HAP-1 (cell line): ENCODE results near the gene AKR1B15.

ENCODE experiments used
- DNase-seq, 2 experiments: peaks; one replicate each; pipeline ENCODE4 v3.0.0-alpha.2; 2016 to 2020; ENCODE audit warnings: low spot score in 2 of 2
- H3K27me3 ChIP-seq: fragments of 250-450 bp; sonication (Bioruptor Pico); 2 replicates; pipeline ENCODE4 v1.5.1; 2020; ENCODE audit warnings: low read depth, mild to moderate bottlenecking, moderate library complexity
- H3K36me3 ChIP-seq: fragments of 250-450 bp; sonication (Bioruptor Pico); replicated peaks from 2 replicates; pipeline ENCODE4 v1.5.1; 2020; ENCODE audit warnings: mild to moderate bottlenecking
- H3K4me1 ChIP-seq: fragments of 250-450 bp; sonication (Bioruptor Pico); 2 replicates; pipeline ENCODE4 v1.5.1; 2020; ENCODE audit warnings: mild to moderate bottlenecking
- H3K4me3 ChIP-seq: fragments of 250-450 bp; sonication (Bioruptor Pico); 2 replicates; pipeline ENCODE4 v1.5.1; 2020; ENCODE audit warnings: mild to moderate bottlenecking, moderate library complexity
- H3K9me3 ChIP-seq: fragments of 250-450 bp; sonication (Bioruptor Pico); 2 replicates; pipeline ENCODE4 v1.5.1; 2020; ENCODE audit warnings: mild to moderate bottlenecking, moderate library complexity
- in situ Hi-C: fragments of 300-500 bp; cut with MboI; formaldehyde crosslinking; loops from 3 replicates; pipeline ENCODE4 v1.14.3; 2020; ENCODE audit warnings: low sequenced_read_pairs, inconsistent platforms, mixed read lengths

Gene AKR1B15

GRCh38 chr7:134548877-134549276 is at the start of gene AKR1B15:
AKR1B15 (plus strand) TSS chr7:134549110; CDS start chr7:134564620, 15,510 bp downstream.
- H3K4me3 ChIP-seq = no peak within 1 kb of the TSS
- H3K27me3 ChIP-seq = 0 out of 2 replicates have a peak, but pooled peaks cover 5% of the 10 kb centered on the region
- no peaks in the 10 kb centered on the region for H3K36me3 ChIP-seq
- no peaks in the 10 kb centered on the region; the same call in 1 of the 2 replicates for H3K4me1 ChIP-seq
- DNase-seq = no peak
- in situ Hi-C loops = no loop called here
- no peaks in the 10 kb centered on the region for H3K9me3 ChIP-seq

GRCh38 chr7:134500406-134500805 is 48.5 kb upstream of the AKR1B15 start:
- no peak for DNase-seq
- no peaks in the 10 kb centered on the region for H3K9me3 ChIP-seq
- H3K4me3 ChIP-seq = no peak overlapping the region
- in situ Hi-C loops = no loop called here
- no peaks in the 10 kb centered on the region for H3K4me1 ChIP-seq
- H3K36me3 ChIP-seq = no peaks in the 10 kb centered on the region
- H3K27me3 ChIP-seq = peaks cover 13% of the 10 kb centered on the region

- Histone ChIP-seq H3K27me3 (peaks cover 13% of the 10 kb centered on the region), H3K36me3 (no peaks in the 10 kb centered on the region), H3K4me1 (no peaks in the 10 kb centered on the region), H3K4me3 (no peak overlapping the region), H3K9me3 (no peaks in the 10 kb centered on the region)
- in situ Hi-C loops = no loop called here
- no peak for DNase-seq
Observed at GRCh38 chr7:134500982-134501381, 47.9 kb upstream of the AKR1B15 start.

- H3K27me3 ChIP-seq = peaks cover 13% of the 10 kb centered on the region
- no peaks in the 10 kb centered on the region for H3K36me3 ChIP-seq
- in situ Hi-C loops = no loop called here
- H3K9me3 ChIP-seq = no peaks in the 10 kb centered on the region
- DNase-seq = no peak
- no peaks in the 10 kb centered on the region for H3K4me1 ChIP-seq
- no peak overlapping the region for H3K4me3 ChIP-seq
Observed at GRCh38 chr7:134502463-134503371, 46.2 kb upstream of the AKR1B15 start.

GRCh38 chr7:134504660-134505164 is 44.2 kb upstream of the AKR1B15 start:
- in situ Hi-C loops = no loop called here
- Histone ChIP-seq H3K27me3 (peaks cover 13% of the 10 kb centered on the region), H3K4me3 (no peak overlapping the region), H3K4me1 (no peaks in the 10 kb centered on the region), H3K9me3 (no peaks in the 10 kb centered on the region), H3K36me3 (no peaks in the 10 kb centered on the region)
- DNase-seq = no peak

- in situ Hi-C loops = no loop called here
Observed at GRCh38 chr7:134505856-134506255, 43.1 kb upstream of the AKR1B15 start.

GRCh38 chr7:134509010-134509409 is 39.9 kb upstream of the AKR1B15 start:
- in situ Hi-C loops = no loop called here
- no peak for DNase-seq
- no peaks in the 10 kb centered on the region; the same call in 1 of the 2 replicates for H3K27me3 ChIP-seq
- H3K4me1 ChIP-seq = no peaks in the 10 kb centered on the region
- no peak overlapping the region for H3K4me3 ChIP-seq
- H3K36me3 ChIP-seq = no peaks in the 10 kb centered on the region
- H3K9me3 ChIP-seq = no peaks in the 10 kb centered on the region

More at GRCh38 chr7:134505856-134506255, 43.1 kb upstream of the AKR1B15 start:
- no peaks in the 10 kb centered on the region for H3K36me3 ChIP-seq
- H3K9me3 ChIP-seq = no peaks in the 10 kb centered on the region
- no peak for DNase-seq
- H3K27me3 ChIP-seq = peaks cover 10% of the 10 kb centered on the region
- H3K4me3 ChIP-seq = no peak overlapping the region
- no peaks in the 10 kb centered on the region for H3K4me1 ChIP-seq

- H3K9me3 ChIP-seq = no peaks in the 10 kb centered on the region
- no peak overlapping the region for H3K4me3 ChIP-seq
- in situ Hi-C loops = loop anchor here (10.0 kb wide), 2 partner anchors 76 to 104 kb away; no protein-coding TSS in a partner anchor
- DNase-seq = no peak
- H3K4me1 ChIP-seq = no peaks in the 10 kb centered on the region
- no peaks in the 10 kb centered on the region for H3K36me3 ChIP-seq
- H3K27me3 ChIP-seq = no peaks in the 10 kb centered on the region; the same call in 1 of the 2 replicates
Observed at GRCh38 chr7:134510646-134511045, 38.3 kb upstream of the AKR1B15 start.

- H3K36me3 ChIP-seq = no peaks in the 10 kb centered on the region
- H3K4me1 ChIP-seq = no peaks in the 10 kb centered on the region
- DNase-seq = no peak
- H3K27me3 ChIP-seq = no peaks in the 10 kb centered on the region; the same call in 1 of the 2 replicates
- H3K4me3 ChIP-seq = no peak overlapping the region
- in situ Hi-C loops = loop anchor here (10.0 kb wide), 2 partner anchors 77 to 103 kb away; no protein-coding TSS in a partner anchor
- H3K9me3 ChIP-seq = no peaks in the 10 kb centered on the region
Observed at GRCh38 chr7:134512271-134512670, 36.6 kb upstream of the AKR1B15 start.

- in situ Hi-C loops = loop anchor here (10.0 kb wide), 2 partner anchors 78 to 102 kb away; no protein-coding TSS in a partner anchor
- Histone ChIP-seq H3K36me3 (no peaks in the 10 kb centered on the region), H3K4me3 (no peak overlapping the region), H3K9me3 (no peaks in the 10 kb centered on the region), H3K4me1 (no peaks in the 10 kb centered on the region), H3K27me3 (no peaks in the 10 kb centered on the region; the same call in 1 of the 2 replicates)
- peak; percentile 20 to 61 for DNase-seq
Observed at GRCh38 chr7:134513169-134513752, 35.6 kb upstream of the AKR1B15 start.

- Histone ChIP-seq H3K27me3 (no peaks in the 10 kb centered on the region; the same call in 1 of the 2 replicates), H3K9me3 (no peaks in the 10 kb centered on the region), H3K4me3 (no peak overlapping the region), H3K4me1 (no peaks in the 10 kb centered on the region), H3K36me3 (no peaks in the 10 kb centered on the region)
- DNase-seq = no peak
- in situ Hi-C loops = loop anchor here (10.0 kb wide), 2 partner anchors 79 to 101 kb away; no protein-coding TSS in a partner anchor
Observed at GRCh38 chr7:134514106-134514505, 34.8 kb upstream of the AKR1B15 start.

GRCh38 chr7:134514663-134515062 is 34.2 kb upstream of the AKR1B15 start:
- Histone ChIP-seq H3K36me3 (no peaks in the 10 kb centered on the region), H3K4me3 (no peak overlapping the region), H3K27me3 (no peaks in the 10 kb centered on the region; the same call in 1 of the 2 replicates), H3K9me3 (no peaks in the 10 kb centered on the region), H3K4me1 (no peaks in the 10 kb centered on the region)
- in situ Hi-C loops = loop anchor here (10.0 kb wide), 2 partner anchors 80 to 100 kb away; no protein-coding TSS in a partner anchor
- DNase-seq = peak; percentile 53 to 63

GRCh38 chr7:134515569-134516468 is 33.1 kb upstream of the AKR1B15 start:
- in situ Hi-C loops = loop anchor here (10.0 kb wide), 2 partner anchors 81 to 99 kb away; no protein-coding TSS in a partner anchor
- no peaks in the 10 kb centered on the region for H3K36me3 ChIP-seq
- DNase-seq = no peak
- no peaks in the 10 kb centered on the region for H3K9me3 ChIP-seq
- H3K4me3 ChIP-seq = no peak overlapping the region
- no peaks in the 10 kb centered on the region; the same call in 1 of the 2 replicates for H3K27me3 ChIP-seq
- no peaks in the 10 kb centered on the region for H3K4me1 ChIP-seq
